ENCODE measurements around the gene LUZP1.

Gene LUZP1

GRCh38 chr1:23150125-23150524, 18.5 kb downstream of the LUZP1 start:
- no peak for TF ChIP-seq SIN3A (IDR thresholded peaks at IDR 0.05; ENCODE audit: borderline replicate concordance, insufficient read depth, low read length)
- no peak for TF ChIP-seq REST (IDR thresholded peaks at IDR 0.05; ENCODE audit: insufficient read depth in 1 of 2, low read depth in 2 of 2, low read length in 2 of 2)
- no peak for TF ChIP-seq POLR2AphosphoS5 (IDR thresholded peaks at IDR 0.05; ENCODE audit: low read depth, low read length)
- no peak for TF ChIP-seq TAF1 (IDR thresholded peaks at IDR 0.05; ENCODE audit: borderline replicate concordance, insufficient read depth, low read length)
- no peak for TF ChIP-seq FOXP2 (optimal IDR thresholded peaks at IDR 0.05; ENCODE audit: borderline replicate concordance, extremely low read depth, extremely low read length, insufficient read depth)

- TF ChIP-seq TAF1 (IDR thresholded peaks at IDR 0.05; ENCODE audit: borderline replicate concordance, insufficient read depth, low read length) (no peak), SIN3A (IDR thresholded peaks at IDR 0.05; ENCODE audit: borderline replicate concordance, insufficient read depth, low read length) (no peak), POLR2AphosphoS5 (IDR thresholded peaks at IDR 0.05; ENCODE audit: low read depth, low read length) (no peak), REST (IDR thresholded peaks at IDR 0.05; ENCODE audit: insufficient read depth in 1 of 2, low read depth in 2 of 2, low read length in 2 of 2) (no peak), FOXP2 (optimal IDR thresholded peaks at IDR 0.05; ENCODE audit: borderline replicate concordance, extremely low read depth, extremely low read length, insufficient read depth) (no peak)
Observed at GRCh38 chr1:23149114-23149513, 19.5 kb downstream of the LUZP1 start.

DNA sequence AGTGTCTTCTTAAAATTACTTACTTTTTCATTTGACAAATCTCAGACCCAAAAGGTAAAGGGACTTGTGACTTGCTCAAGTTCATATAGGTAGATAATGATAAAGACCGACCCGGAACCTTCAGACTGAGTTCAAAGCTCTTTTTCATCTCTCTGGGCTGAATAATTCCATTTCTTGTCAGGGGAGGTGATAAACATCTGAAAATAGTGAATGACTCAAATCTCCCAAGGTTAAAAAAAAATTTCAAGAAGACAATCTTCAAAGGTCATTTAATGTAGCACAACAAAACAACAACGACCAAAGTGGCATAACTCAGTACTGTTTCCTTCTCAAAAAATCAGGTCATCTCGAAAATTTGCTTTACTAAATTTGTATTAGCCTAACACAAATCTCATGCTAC, 20.6 kb downstream of the LUZP1 start:
- no peak for TF ChIP-seq POLR2AphosphoS5 (IDR thresholded peaks at IDR 0.05; ENCODE audit: low read depth, low read length)
- no peak for TF ChIP-seq FOXP2 (optimal IDR thresholded peaks at IDR 0.05; ENCODE audit: borderline replicate concordance, extremely low read depth, extremely low read length, insufficient read depth)
- no peak for TF ChIP-seq SIN3A (IDR thresholded peaks at IDR 0.05; ENCODE audit: borderline replicate concordance, insufficient read depth, low read length)
- TF ChIP-seq REST (IDR thresholded peaks at IDR 0.05; ENCODE audit: insufficient read depth in 1 of 2, low read depth in 2 of 2, low read length in 2 of 2) = no peak
- TF ChIP-seq TAF1 (IDR thresholded peaks at IDR 0.05; ENCODE audit: borderline replicate concordance, insufficient read depth, low read length) = no peak

DNA sequence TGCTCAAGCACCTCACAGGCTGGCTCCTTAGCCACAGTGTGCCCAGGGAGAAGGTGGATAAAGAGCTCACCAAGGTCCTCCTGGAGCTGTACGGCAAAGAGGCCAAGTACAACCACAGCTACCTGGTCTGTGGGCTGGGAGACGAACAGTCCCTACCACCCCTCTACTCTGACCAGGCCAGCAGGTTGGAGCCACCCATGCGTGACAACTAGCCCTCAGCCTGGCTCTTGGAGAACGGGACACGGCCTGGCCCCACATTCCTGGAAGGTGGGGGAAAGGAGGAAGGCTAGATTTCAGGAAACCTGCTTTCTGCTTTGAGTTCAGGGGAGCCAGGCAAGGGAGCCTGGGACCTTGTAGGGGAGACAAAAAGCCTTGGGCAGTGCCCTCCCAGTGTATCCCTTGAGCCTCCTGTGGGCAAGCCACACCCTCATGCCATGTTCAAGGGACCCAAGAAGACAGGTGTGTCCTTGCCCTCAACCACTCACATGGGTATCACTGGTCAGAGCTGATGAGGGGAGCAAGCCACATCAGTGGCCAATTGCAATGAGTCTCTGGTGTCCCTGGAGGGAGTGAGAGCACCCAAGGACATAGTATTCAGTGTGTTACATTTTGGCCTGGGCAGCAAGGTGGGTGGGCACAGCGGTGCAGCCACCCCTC, 27.6 kb downstream of the LUZP1 start:
- no peak for TF ChIP-seq TAF1 (IDR thresholded peaks at IDR 0.05; ENCODE audit: borderline replicate concordance, insufficient read depth, low read length)
- TF ChIP-seq REST (IDR thresholded peaks at IDR 0.05; ENCODE audit: insufficient read depth in 1 of 2, low read depth in 2 of 2, low read length in 2 of 2) = no peak
- no peak for TF ChIP-seq FOXP2 (optimal IDR thresholded peaks at IDR 0.05; ENCODE audit: borderline replicate concordance, extremely low read depth, extremely low read length, insufficient read depth)
- no peak for TF ChIP-seq POLR2AphosphoS5 (IDR thresholded peaks at IDR 0.05; ENCODE audit: low read depth, low read length)
- TF ChIP-seq SIN3A (IDR thresholded peaks at IDR 0.05; ENCODE audit: borderline replicate concordance, insufficient read depth, low read length) = no peak
